ENCODE results near the gene COL24A1. TPM values are rescaled to one million over a fixed set of nuclear protein-coding genes. Genes with fewer than 3 reads are reported as not detected.

Gene COL24A1
- total RNA-seq, 4 donors from 2014 or later, result 1.2 to 4.7 (median 3.3) TPM

DNA sequence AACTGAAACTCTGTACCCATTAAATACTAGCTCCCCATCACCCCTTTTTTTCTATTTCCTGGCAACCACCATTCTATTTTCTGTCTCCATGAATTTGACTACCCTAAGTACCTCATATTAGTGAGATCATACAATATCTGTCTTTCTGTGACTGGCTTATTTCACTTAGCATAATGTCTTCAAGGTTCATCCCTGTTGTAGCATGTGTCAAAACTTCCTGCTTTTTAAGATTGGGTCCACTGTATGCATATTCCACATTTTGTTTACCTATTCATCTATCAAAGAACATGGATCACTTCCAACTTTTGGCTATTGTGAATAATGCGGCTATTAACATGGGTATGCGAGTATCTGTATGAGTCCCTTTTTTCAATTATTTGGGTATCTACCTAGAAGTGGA, 266.7 kb downstream of the COL24A1 start:
- Histone ChIP-seq H3K27me3 (no peaks in the 10 kb centered on the region), H3K27ac (no peak overlapping the region), H3K9me3 (no peaks in the 10 kb centered on the region), H3K4me1 (no peaks in the 10 kb centered on the region), H3K36me3 (no peaks in the 10 kb centered on the region), H3K4me3 (no peak overlapping the region)
- TF ChIP-seq, protein P1, sequence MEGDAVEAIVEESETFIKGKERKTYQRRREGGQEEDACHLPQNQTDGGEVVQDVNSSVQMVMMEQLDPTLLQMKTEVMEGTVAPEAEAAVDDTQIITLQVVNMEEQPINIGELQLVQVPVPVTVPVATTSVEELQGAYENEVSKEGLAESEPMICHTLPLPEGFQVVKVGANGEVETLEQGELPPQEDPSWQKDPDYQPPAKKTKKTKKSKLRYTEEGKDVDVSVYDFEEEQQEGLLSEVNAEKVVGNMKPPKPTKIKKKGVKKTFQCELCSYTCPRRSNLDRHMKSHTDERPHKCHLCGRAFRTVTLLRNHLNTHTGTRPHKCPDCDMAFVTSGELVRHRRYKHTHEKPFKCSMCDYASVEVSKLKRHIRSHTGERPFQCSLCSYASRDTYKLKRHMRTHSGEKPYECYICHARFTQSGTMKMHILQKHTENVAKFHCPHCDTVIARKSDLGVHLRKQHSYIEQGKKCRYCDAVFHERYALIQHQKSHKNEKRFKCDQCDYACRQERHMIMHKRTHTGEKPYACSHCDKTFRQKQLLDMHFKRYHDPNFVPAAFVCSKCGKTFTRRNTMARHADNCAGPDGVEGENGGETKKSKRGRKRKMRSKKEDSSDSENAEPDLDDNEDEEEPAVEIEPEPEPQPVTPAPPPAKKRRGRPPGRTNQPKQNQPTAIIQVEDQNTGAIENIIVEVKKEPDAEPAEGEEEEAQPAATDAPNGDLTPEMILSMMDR (IDR thresholded peaks at IDR 0.05), result no peak
- no peak for TF ChIP-seq POLR2A (IDR thresholded peaks at IDR 0.05)
- no peak for TF ChIP-seq EP300 (IDR thresholded peaks at IDR 0.05)
- TF ChIP-seq POLR2AphosphoS5 (IDR thresholded peaks at IDR 0.05), result no peak
- ATAC-seq, result no peak
- 94 to 97% methylated on average over 2 of the region's 2 CpGs for WGBS, 2 donors (ENCODE audit: low coverage in 1 of 2)

DNA sequence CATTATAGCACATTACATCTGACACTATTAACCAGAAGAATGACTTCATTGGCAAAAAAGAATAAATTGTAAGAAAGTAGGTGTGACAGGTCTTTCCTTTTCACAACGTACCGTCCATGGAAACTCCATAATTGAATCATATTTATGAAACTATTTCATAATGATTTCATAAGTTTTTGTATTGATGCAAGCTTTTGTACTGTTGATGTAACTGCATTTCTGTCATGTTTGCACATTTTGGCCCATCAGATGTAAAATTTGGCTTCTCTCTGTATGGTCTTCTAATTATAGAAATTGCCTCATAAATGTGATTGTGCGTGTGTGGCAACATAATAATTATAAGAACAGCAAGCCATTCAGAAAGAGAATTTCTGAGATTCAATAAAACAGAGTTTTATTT, 267.7 kb downstream of the COL24A1 start:
- Histone ChIP-seq H3K36me3 (no peaks in the 10 kb centered on the region), H3K9me3 (no peaks in the 10 kb centered on the region), H3K4me1 (no peaks in the 10 kb centered on the region), H3K27ac (no peak overlapping the region), H3K4me3 (no peak overlapping the region), H3K27me3 (no peaks in the 10 kb centered on the region)
- no peak for ATAC-seq
- 60 to 83% methylated on average over 3 of the region's 3 CpGs for WGBS, 2 donors (ENCODE audit: low coverage in 1 of 2)
- TF ChIP-seq POLR2AphosphoS5 (IDR thresholded peaks at IDR 0.05), result no peak
- no peak for TF ChIP-seq EP300 (IDR thresholded peaks at IDR 0.05)
- TF ChIP-seq POLR2A (IDR thresholded peaks at IDR 0.05), result no peak
- TF ChIP-seq, protein P1 (IDR thresholded peaks at IDR 0.05), result no peak

DNA sequence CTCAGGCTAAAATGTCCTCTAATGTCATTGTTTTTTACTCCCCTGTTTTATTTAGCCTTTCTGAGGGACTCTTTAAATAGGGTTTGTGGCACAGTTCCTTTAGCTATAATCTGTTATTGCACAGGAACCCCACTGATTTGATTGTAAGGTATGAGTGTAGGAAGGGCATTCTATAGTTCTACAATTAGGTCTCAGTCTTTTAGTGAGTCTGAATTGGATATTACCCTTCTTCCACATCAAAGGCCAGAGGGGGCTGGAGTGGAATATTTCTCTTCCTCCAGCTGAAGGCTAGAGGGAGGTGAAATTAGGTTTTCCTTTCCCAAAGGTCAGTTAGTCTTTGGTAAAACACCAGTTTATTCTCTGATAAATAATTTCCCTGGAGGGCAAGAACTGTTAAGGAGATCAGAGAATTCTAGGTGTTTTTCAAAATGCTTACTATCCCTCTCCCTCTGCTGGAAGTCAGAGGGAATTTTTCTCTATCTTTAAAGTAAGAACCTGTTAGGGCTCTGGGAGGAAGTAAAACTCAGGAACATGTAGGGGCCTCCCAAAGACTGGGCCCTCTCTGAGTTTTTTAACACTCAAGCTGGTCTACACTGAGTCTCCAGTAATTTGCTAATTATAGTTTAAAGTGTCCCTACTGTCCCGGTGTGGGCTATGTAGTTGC, 272.1 kb downstream of the COL24A1 start:
- Histone ChIP-seq H3K27me3 (no peaks in the 10 kb centered on the region), H3K4me3 (no peak overlapping the region), H3K9me3 (no peaks in the 10 kb centered on the region), H3K36me3 (no peaks in the 10 kb centered on the region), H3K27ac (no peak overlapping the region), H3K4me1 (no peaks in the 10 kb centered on the region)
- WGBS, 2 donors (ENCODE audit: low coverage in 1 of 2), result 31 to 43% methylated on average over 1 of the region's 1 CpG
- ATAC-seq, result no peak
- TF ChIP-seq, protein P1 (IDR thresholded peaks at IDR 0.05), result peak in 2 of 4 experiments; percentile 17 to 31
- TF ChIP-seq EP300 (IDR thresholded peaks at IDR 0.05), result no peak

DNA sequence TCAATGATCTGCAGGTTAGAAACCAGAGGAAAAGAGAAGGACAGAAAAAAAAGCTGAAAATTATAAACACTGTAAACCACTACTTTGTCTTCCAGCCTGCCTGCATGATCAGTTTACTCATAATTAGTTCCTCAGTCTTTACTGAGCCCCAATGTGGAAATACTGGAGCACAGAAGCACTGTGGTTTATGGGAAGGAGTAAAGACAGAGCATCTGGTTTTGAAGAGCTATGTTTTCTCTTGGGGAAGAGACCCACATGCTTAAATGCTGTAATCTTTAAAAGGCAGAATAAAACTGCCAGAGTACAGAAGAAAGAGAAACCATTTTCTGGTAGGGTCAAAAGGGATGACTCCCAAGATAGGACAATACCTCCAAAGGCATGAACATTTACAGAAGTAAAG, 289.4 kb downstream of the COL24A1 start:
- H3K9me3 ChIP-seq, result no peaks in the 10 kb centered on the region

DNA sequence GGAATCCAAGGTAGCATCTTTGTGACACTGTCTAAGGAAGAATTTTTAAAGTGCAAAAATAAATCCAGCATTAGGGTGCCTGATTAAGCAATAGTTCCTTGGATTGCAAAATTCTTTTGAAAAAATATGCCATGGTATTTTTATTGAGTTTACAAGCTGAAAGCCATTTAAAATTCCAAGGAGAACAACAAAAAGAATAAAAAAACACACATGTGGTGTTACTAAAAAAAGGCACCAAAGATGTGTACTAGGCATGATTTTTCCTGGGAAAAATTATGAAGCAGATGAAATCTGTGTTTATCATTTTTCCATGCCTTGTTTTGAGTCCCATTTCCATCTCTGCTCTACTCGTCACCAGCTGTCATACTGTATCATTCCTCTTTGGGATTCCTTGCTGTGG, 291.4 kb downstream of the COL24A1 start:
- 50 to 54% methylated on average over 1 of the region's 1 CpG for WGBS, 2 donors (ENCODE audit: low coverage in 1 of 2)
- no peaks in the 10 kb centered on the region for H3K27me3 ChIP-seq
- H3K36me3 ChIP-seq, result peaks cover 0 to 14% of the 10 kb centered on the region in 2 donors
- H3K4me3 ChIP-seq, result no peak overlapping the region
- H3K27ac ChIP-seq, result no peak overlapping the region
- no peaks in the 10 kb centered on the region for H3K4me1 ChIP-seq
- TF ChIP-seq, protein P1 (IDR thresholded peaks at IDR 0.05), result no peak
- TF ChIP-seq POLR2AphosphoS5 (IDR thresholded peaks at IDR 0.05) (no peak), EP300 (IDR thresholded peaks at IDR 0.05) (no peak), POLR2A (IDR thresholded peaks at IDR 0.05) (no peak)
- peak; percentile 25 for ATAC-seq
- no peaks in the 10 kb centered on the region for H3K9me3 ChIP-seq

More for the DNA sequence above, 289.4 kb downstream of the COL24A1 start:
- ATAC-seq, result no peak
- Histone ChIP-seq H3K27me3 (no peaks in the 10 kb centered on the region), H3K4me3 (no peak overlapping the region), H3K4me1 (no peaks in the 10 kb centered on the region), H3K36me3 (peaks cover 0 to 14% of the 10 kb centered on the region in 2 donors), H3K27ac (no peak overlapping the region)
- no peak for TF ChIP-seq POLR2AphosphoS5 (IDR thresholded peaks at IDR 0.05)
- TF ChIP-seq POLR2A (IDR thresholded peaks at IDR 0.05), result no peak
- no peak for TF ChIP-seq EP300 (IDR thresholded peaks at IDR 0.05)
- TF ChIP-seq, protein P1 (IDR thresholded peaks at IDR 0.05), result no peak
